Activated naive CD4-positive, alpha-beta T cell treated with Interleukin-2 at 50 U/mL for 16 hours (primary cell): Measurements from ENCODE around the gene DYRK3.

Source experiments
- DNase-seq: peaks from one replicate; pipeline ENCODE4 v3.0.0-alpha.2; 2020

DYRK3 gene

GRCh38 chr1:206662396-206663092 lies 27.2 kb downstream of the DYRK3 start:
- DNase-seq = no peak

- DNase-seq = no peak
These were observed 28.0 kb downstream of the DYRK3 start for GRCh38 chr1:206663362-206663761.

- peak; percentile 69 for DNase-seq
These were observed 28.7 kb downstream of the DYRK3 start for GRCh38 chr1:206663832-206664652.

GRCh38 chr1:206664740-206665139 lies 29.4 kb downstream of the DYRK3 start:
- no peak for DNase-seq

GRCh38 chr1:206666031-206666561 lies 30.8 kb downstream of the DYRK3 start:
- no peak for DNase-seq

- DNase-seq = no peak
These were observed 31.8 kb downstream of the DYRK3 start for GRCh38 chr1:206666954-206667665.

- DNase-seq = no peak
These were observed 33.0 kb downstream of the DYRK3 start for GRCh38 chr1:206668351-206668750.

GRCh38 chr1:206668874-206669410 lies 33.6 kb downstream of the DYRK3 start:
- DNase-seq = no peak

GRCh38 chr1:206672011-206672688 lies 36.8 kb downstream of the DYRK3 start:
- no peak for DNase-seq

- DNase-seq = no peak
These were observed 37.8 kb downstream of the DYRK3 start for GRCh38 chr1:206672844-206673758.

GRCh38 chr1:206674236-206674635 lies 38.9 kb downstream of the DYRK3 start:
- DNase-seq = no peak

- no peak for DNase-seq
These were observed 39.4 kb downstream of the DYRK3 start for GRCh38 chr1:206674745-206675175.

- no peak for DNase-seq
These were observed 41.2 kb downstream of the DYRK3 start for GRCh38 chr1:206676499-206676898.

- DNase-seq = no peak
These were observed 43.2 kb downstream of the DYRK3 start for GRCh38 chr1:206678490-206678889.

- DNase-seq = no peak
These were observed 44.4 kb downstream of the DYRK3 start for GRCh38 chr1:206679738-206680211.

GRCh38 chr1:206680279-206680678 lies 44.9 kb downstream of the DYRK3 start:
- no peak for DNase-seq

GRCh38 chr1:206681359-206681758 lies 46.0 kb downstream of the DYRK3 start:
- no peak for DNase-seq

- no peak for DNase-seq
These were observed 46.8 kb downstream of the DYRK3 start for GRCh38 chr1:206682111-206682510.

GRCh38 chr1:206683313-206683712 lies 48.0 kb downstream of the DYRK3 start:
- no peak for DNase-seq

GRCh38 chr1:206684003-206684402 lies 48.7 kb downstream of the DYRK3 start:
- DNase-seq = no peak
